CD4-positive, alpha-beta memory T cell (primary cell): Measurements from ENCODE around the gene FH. TPM values are rescaled to one million over a fixed set of nuclear protein-coding genes. Genes with fewer than 3 reads are reported as not detected.
A peak's percentile ranks its signal among the peaks of the same experiment; 100 is the strongest.

Source experiments
- CTCF ChIA-PET: fragments of 350-600 bp; sonication (Branson Sonifier 250); formaldehyde crosslinking; loops from one replicate; lab custom pipeline; 2021; ENCODE audit warnings: inconsistent platforms; ENCODE audit not compliant: partially characterized antibody; lab: Charles Lee
- POLR2A ChIA-PET: fragments of 350-600 bp; sonication (Branson Sonifier 250); formaldehyde crosslinking; loops from one replicate; lab custom pipeline; 2021; ENCODE audit not compliant: partially characterized antibody; lab: Charles Lee
- DNase-seq, 5 donors: peaks; one replicate each; pipeline versions ENCODE4 v3.0.0 to v3.0.0-alpha.2; 2020 to 2022; ENCODE audit warnings: mixed read lengths in 1 of 5
- H3K27ac ChIP-seq: one replicate; pipeline ENCODE4 v1.7.0; 2013; ENCODE audit warnings: low read depth, low read length
- H3K27me3 ChIP-seq: 2 replicates; pipeline ENCODE4 v1.7.0; 2013; ENCODE audit warnings: mild to moderate bottlenecking, low read length, moderate library complexity; ENCODE audit not compliant: insufficient read depth
- H3K36me3 ChIP-seq: 2 replicates; pipeline ENCODE4 v1.7.0; 2013; ENCODE audit warnings: mild to moderate bottlenecking, low read length, moderate library complexity; ENCODE audit not compliant: insufficient read depth
- H3K4me1 ChIP-seq: 2 replicates; pipeline ENCODE4 v1.7.0; 2013; ENCODE audit warnings: mild to moderate bottlenecking, low read length, moderate library complexity; ENCODE audit not compliant: insufficient read depth
- H3K4me3 ChIP-seq, 2 donors: one replicate each; pipeline ENCODE4 v1.7.0; 2013; ENCODE audit warnings: low read length in 2 of 2, mild to moderate bottlenecking in 1 of 2
- H3K9me3 ChIP-seq, 2 donors: one replicate each; pipeline ENCODE4 v1.7.0; 2013; ENCODE audit warnings: low read length in 2 of 2, control low read depth in 1 of 2; ENCODE audit not compliant: control insufficient read depth in 1 of 2
- H3K27ac Mint-ChIP-seq, 7 donors: one replicate each; pipeline ENCODE4 v1.8.0; 2020 to 2021; ENCODE audit warnings: mixed read lengths in 7 of 7, mild to moderate bottlenecking in 6 of 7, inconsistent platforms in 3 of 7, moderate library complexity in 3 of 7
- H3K27me3 Mint-ChIP-seq, 2 donors: one replicate each; pipeline ENCODE4 v1.8.0; 2020 to 2021; ENCODE audit warnings: mixed read lengths in 2 of 2
- H3K36me3 Mint-ChIP-seq, 2 donors: one replicate each; pipeline ENCODE4 v1.8.0; 2020 to 2021; ENCODE audit warnings: mixed read lengths in 2 of 2, inconsistent platforms in 1 of 2, mild to moderate bottlenecking in 1 of 2
- H3K4me1 Mint-ChIP-seq, 4 donors: one replicate each; pipeline ENCODE4 v1.8.0; 2020 to 2021; ENCODE audit warnings: mixed read lengths in 4 of 4, mild to moderate bottlenecking in 1 of 4
- H3K4me3 Mint-ChIP-seq, 8 donors: one replicate each; pipeline ENCODE4 v1.8.0; 2020 to 2021; ENCODE audit warnings: mixed read lengths in 8 of 8, mild to moderate bottlenecking in 7 of 8, moderate library complexity in 6 of 8, inconsistent platforms in 3 of 8
- H3K9me3 Mint-ChIP-seq, 8 donors: one replicate each; pipeline ENCODE4 v1.8.0; 2020 to 2021; ENCODE audit warnings: mixed read lengths in 8 of 8, mild to moderate bottlenecking in 5 of 8, inconsistent platforms in 3 of 8, moderate library complexity in 1 of 8
- intact Hi-C: fragments of 100-400 bp; cut with micrococcal nuclease; formaldehyde crosslinking; loops from one replicate; pipeline ENCODE4 v1.15.1; 2023
- polyA plus RNA-seq, 2 donors: library from polyadenylated mRNA; unstranded; fragments of 300-500 nt; fragmentation: Illumina TruSeq; gene quantifications; one replicate each; pipeline ENCODE4 v1.2.3, GENCODE V29; 2021
- total RNA-seq, 2 experiments: library from RNA; stranded (reverse); gene quantifications; one replicate each; pipeline ENCODE4 v1.2.3, GENCODE V29; 2021

FH gene
- total and polyA plus RNA-seq, 4 experiments from 2014 or later = 21.0 to 36.2 (median 28.5) TPM

- POLR2A ChIA-PET = interaction anchor here (1.2 kb wide), 1 partner anchor 17 kb away, joined by 3 read pairs; no protein-coding TSS in a partner anchor
- CTCF ChIA-PET = interaction anchor here (1.0 kb wide), 1 partner anchor 13 kb away, joined by 3 read pairs; no protein-coding TSS in a partner anchor
- DNase-seq = no peak
Observed at GRCh38 chr1:241525026-241525425, 5.5 kb upstream of the FH start.

GRCh38 chr1:241521718-241522117 is 2.2 kb upstream of the FH start:
- Histone ChIP-seq H3K27me3 (peaks cover 16% of the 10 kb centered on the region), H3K4me1 (peaks cover 17% of the 10 kb centered on the region), H3K36me3 (no peaks in the 10 kb centered on the region), H3K4me3 (no peak overlapping the region), H3K27ac (no peak overlapping the region), H3K9me3 (no peaks in the 10 kb centered on the region)
- H3K4me1 Mint-ChIP-seq = peaks cover 7 to 18% (median 16%) of the 10 kb centered on the region in 4 donors
- H3K27ac Mint-ChIP-seq = no peak overlapping the region
- CTCF ChIA-PET = no interaction called here
- peaks cover 0 to 2% (median 0%) of the 10 kb centered on the region in 8 donors for H3K9me3 Mint-ChIP-seq
- POLR2A ChIA-PET = no interaction called here
- intact Hi-C loops = no loop called here
- peaks cover 0 to 5% of the 10 kb centered on the region in 2 donors for H3K36me3 Mint-ChIP-seq
- H3K4me3 Mint-ChIP-seq = no peak overlapping the region
- DNase-seq = no peak
- H3K27me3 Mint-ChIP-seq = peaks cover 25 to 27% of the 10 kb centered on the region in 2 donors

More at GRCh38 chr1:241525026-241525425, 5.5 kb upstream of the FH start:
- H3K9me3 ChIP-seq = no peaks in the 10 kb centered on the region
- no peak overlapping the region for H3K27ac ChIP-seq
- no peaks in the 10 kb centered on the region for H3K4me1 Mint-ChIP-seq
- H3K4me3 Mint-ChIP-seq = no peak overlapping the region
- H3K27me3 ChIP-seq = peaks cover 16% of the 10 kb centered on the region
- peaks cover 0 to 2% (median 0%) of the 10 kb centered on the region in 8 donors for H3K9me3 Mint-ChIP-seq
- H3K27me3 Mint-ChIP-seq = peaks cover 25 to 27% of the 10 kb centered on the region in 2 donors
- no peak overlapping the region for H3K27ac Mint-ChIP-seq
- H3K36me3 Mint-ChIP-seq = no peaks in the 10 kb centered on the region
- H3K4me1 ChIP-seq = peaks cover 5% of the 10 kb centered on the region
- H3K4me3 ChIP-seq = no peak overlapping the region
- intact Hi-C loops = no loop called here
- no peaks in the 10 kb centered on the region for H3K36me3 ChIP-seq

GRCh38 chr1:241520080-241520465 is 518 bp upstream of the FH start:
- Histone ChIP-seq H3K4me3 (peak overlapping the region; percentile 40 to 75), H3K4me1 (peaks cover 17% of the 10 kb centered on the region), H3K27ac (peak overlapping the region; percentile 57), H3K27me3 (peaks cover 8% of the 10 kb centered on the region), H3K36me3 (peaks cover 2% of the 10 kb centered on the region), H3K9me3 (no peaks in the 10 kb centered on the region)
- H3K4me3 Mint-ChIP-seq = no peak overlapping the region
- peaks cover 20 to 22% of the 10 kb centered on the region in 2 donors for H3K27me3 Mint-ChIP-seq
- peaks cover 9 to 26% (median 19%) of the 10 kb centered on the region in 4 donors for H3K4me1 Mint-ChIP-seq
- no peak for DNase-seq
- peaks cover 7 to 9% of the 10 kb centered on the region in 2 donors for H3K36me3 Mint-ChIP-seq
- no peak overlapping the region for H3K27ac Mint-ChIP-seq
- CTCF ChIA-PET = interaction anchor here (0.6 to 1.3 kb wide), 2 partner anchors 9 to 20 kb away, joined by 3 read pairs; no protein-coding TSS in a partner anchor
- POLR2A ChIA-PET = interaction anchor here (1.1 to 1.2 kb wide), 3 partner anchors 12 to 121 kb away, joined by 3 to 6 read pairs (median 3); partner anchors contain the start of gene KMO
- H3K9me3 Mint-ChIP-seq = peaks cover 0 to 2% (median 0%) of the 10 kb centered on the region in 8 donors
- intact Hi-C loops = no loop called here

- peaks cover 0 to 2% (median 0%) of the 10 kb centered on the region in 8 donors for H3K9me3 Mint-ChIP-seq
- peaks cover 14 to 36% (median 25%) of the 10 kb centered on the region in 4 donors for H3K4me1 Mint-ChIP-seq
- peak in 2 of 5 donors; percentile 15 to 25 for DNase-seq
- H3K4me3 ChIP-seq = peak overlapping the region; percentile 75 to 76
- intact Hi-C loops = loop anchor here (1.0 kb wide), 4 partner anchors 13 to 1737 kb away; partner anchors contain the start of genes CEP170 and EXO1
- H3K4me1 ChIP-seq = peaks cover 17% of the 10 kb centered on the region
- peak overlapping the region; percentile 54 to 95 (median 90) for H3K27ac Mint-ChIP-seq
- ChIA-PET CTCF (interaction anchor here (0.9 to 1.1 kb wide), 4 partner anchors 14 to 480 kb away, joined by 3 to 4 read pairs (median 4); partner anchors contain the start of genes EXO1, KMO and MAP1LC3C), POLR2A (interaction anchor here (0.5 to 1.1 kb wide), 3 partner anchors 69 to 122 kb away, joined by 3 to 6 read pairs (median 3); no protein-coding TSS in a partner anchor)
- H3K27me3 Mint-ChIP-seq = peaks cover 10 to 17% of the 10 kb centered on the region in 2 donors
- peak overlapping the region in 7 of 8 donors; percentile 84 to 93 (median 90) for H3K4me3 Mint-ChIP-seq
- H3K9me3 ChIP-seq = no peaks in the 10 kb centered on the region
- H3K27ac ChIP-seq = peak overlapping the region; percentile 57
- peaks cover 8% of the 10 kb centered on the region for H3K27me3 ChIP-seq
- peaks cover 11 to 16% of the 10 kb centered on the region in 2 donors for H3K36me3 Mint-ChIP-seq
- peaks cover 5% of the 10 kb centered on the region for H3K36me3 ChIP-seq
Observed at GRCh38 chr1:241518476-241519307, 863 bp downstream of the FH start.

- Histone ChIP-seq H3K27me3 (no peaks in the 10 kb centered on the region), H3K9me3 (no peaks in the 10 kb centered on the region), H3K4me3 (no peak overlapping the region), H3K27ac (no peak overlapping the region), H3K4me1 (peaks cover 7% of the 10 kb centered on the region), H3K36me3 (peaks cover 32% of the 10 kb centered on the region)
- Mint-ChIP-seq H3K4me1 (peaks cover 14 to 31% (median 19%) of the 10 kb centered on the region in 4 donors), H3K36me3 (peaks cover 38 to 47% of the 10 kb centered on the region in 2 donors), H3K27me3 (no peaks in the 10 kb centered on the region), H3K9me3 (no peaks in the 10 kb centered on the region), H3K4me3 (no peak overlapping the region), H3K27ac (no peak overlapping the region)
- CTCF ChIA-PET = interaction anchor here (1.1 kb wide), 1 partner anchor 14 kb away, joined by 3 read pairs; no protein-coding TSS in a partner anchor
- no peak for DNase-seq
- POLR2A ChIA-PET = no interaction called here
- intact Hi-C loops = no loop called here
Observed at GRCh38 chr1:241513378-241513777, 6.2 kb downstream of the FH start.

- H3K27ac Mint-ChIP-seq = no peak overlapping the region
- peaks cover 65 to 74% of the 10 kb centered on the region in 2 donors for H3K36me3 Mint-ChIP-seq
- Histone ChIP-seq H3K27ac (no peak overlapping the region), H3K4me1 (no peaks in the 10 kb centered on the region), H3K4me3 (no peak overlapping the region), H3K9me3 (no peaks in the 10 kb centered on the region), H3K36me3 (peaks cover 52% of the 10 kb centered on the region), H3K27me3 (no peaks in the 10 kb centered on the region)
- CTCF ChIA-PET = no interaction called here
- H3K4me3 Mint-ChIP-seq = no peak overlapping the region
- H3K4me1 Mint-ChIP-seq = no peaks in the 10 kb centered on the region
- intact Hi-C loops = no loop called here
- DNase-seq = no peak
- POLR2A ChIA-PET = no interaction called here
- no peaks in the 10 kb centered on the region for H3K9me3 Mint-ChIP-seq
- H3K27me3 Mint-ChIP-seq = no peaks in the 10 kb centered on the region
Observed at GRCh38 chr1:241507189-241507863, 12.2 kb downstream of the FH start.
